CD14-positive monocyte (primary cell): ENCODE measurements around the gene PCSK1N. TPM values are rescaled to one million over a fixed set of nuclear protein-coding genes. Genes with fewer than 3 reads are reported as not detected.

Source experiments
- DNase-seq, 3 donors: peaks; one replicate each; pipeline ENCODE4 v3.0.0-alpha.2; 2011 to 2022
- H2AFZ ChIP-seq: 2 replicates; pipeline ENCODE4 v1.6.0; 2012; ENCODE audit warnings: mild to moderate bottlenecking, low read depth, low read length, inconsistent platforms; ENCODE audit not compliant: insufficient read depth, poor library complexity, severe bottlenecking
- H3K27ac ChIP-seq, 2 donors: 1 replicate in 1 of 2; 2 replicates in 1 of 2; pipeline ENCODE4 v1.5.1; 2012 to 2013; ENCODE audit warnings: low read length in 2 of 2, control low read depth in 1 of 2, inconsistent platforms in 1 of 2, low read depth in 1 of 2, mild to moderate bottlenecking in 1 of 2
- H3K27me3 ChIP-seq, 2 donors: one replicate each; pipeline versions ENCODE4 v1.6.0 to v1.6.1; 2011 to 2013; ENCODE audit warnings: low read length in 2 of 2; ENCODE audit not compliant: control insufficient read depth in 2 of 2, insufficient read depth in 2 of 2
- H3K36me3 ChIP-seq, 2 donors: replicated peaks in 1 of 2; 1 replicate in 1 of 2; 2 replicates in 1 of 2; pipeline versions ENCODE4 v1.5.1 to v1.6.1; 2012 to 2013; ENCODE audit warnings: low read length in 2 of 2, control low read depth in 1 of 2, inconsistent platforms in 1 of 2, mild to moderate bottlenecking in 1 of 2; ENCODE audit not compliant: insufficient read depth in 2 of 2, control insufficient read depth in 1 of 2
- H3K4me1 ChIP-seq, 2 donors: 1 replicate in 1 of 2; 2 replicates in 1 of 2; pipeline versions ENCODE4 v1.5.1 to v1.6.1; 2012 to 2013; ENCODE audit warnings: low read length in 2 of 2, control low read depth in 1 of 2, inconsistent platforms in 1 of 2, mild to moderate bottlenecking in 1 of 2, moderate library complexity in 1 of 2; ENCODE audit not compliant: insufficient read depth in 2 of 2, control insufficient read depth in 1 of 2
- H3K4me2 ChIP-seq: replicated peaks from 2 replicates; pipeline ENCODE3; 2012; ENCODE audit warnings: low read length, moderate library complexity, mild to moderate bottlenecking; ENCODE audit not compliant: poor library complexity, severe bottlenecking; ENCODE audit errors: extremely low read depth
- H3K4me3 ChIP-seq, 3 experiments: fragments of 200-600 bp in 1 of 3; sonication (generic) in 1 of 3; replicated peaks in 1 of 3; 1 replicate in 2 of 3; 2 replicates in 1 of 3; pipeline ENCODE4 v1.5.1; 2011 to 2013; ENCODE audit warnings: low read length in 3 of 3, mild to moderate bottlenecking in 3 of 3, control low read depth in 2 of 3, low read depth in 2 of 3, inconsistent platforms in 1 of 3, moderate library complexity in 1 of 3
- H3K79me2 ChIP-seq: 2 replicates; pipeline ENCODE4 v1.6.0; 2012; ENCODE audit warnings: mild to moderate bottlenecking, control low read depth, inconsistent platforms, low read length, moderate library complexity; ENCODE audit not compliant: insufficient read depth
- H3K9ac ChIP-seq: 2 replicates; pipeline ENCODE4 v1.6.0; 2017; ENCODE audit warnings: low read length, mild to moderate bottlenecking; ENCODE audit not compliant: insufficient read depth, poor library complexity, severe bottlenecking
- H3K9me3 ChIP-seq, 2 donors: replicated peaks in 1 of 2; 1 replicate in 1 of 2; 2 replicates in 1 of 2; pipeline versions ENCODE4 v1.5.1 to v1.6.1; 2012 to 2013; ENCODE audit warnings: low read length in 2 of 2, control low read depth in 1 of 2; ENCODE audit not compliant: control insufficient read depth in 1 of 2, insufficient read depth in 1 of 2
- H4K20me1 ChIP-seq: 2 replicates; pipeline ENCODE4 v1.6.0; 2012; ENCODE audit warnings: mild to moderate bottlenecking, low read length, control low read depth, moderate library complexity; ENCODE audit not compliant: insufficient read depth
- H3K27ac Mint-ChIP-seq, 7 donors: one replicate each; pipeline ENCODE4 v1.8.0; 2020; ENCODE audit warnings: mild to moderate bottlenecking in 7 of 7, mixed read lengths in 7 of 7, moderate library complexity in 6 of 7, inconsistent platforms in 2 of 7
- H3K27me3 Mint-ChIP-seq, 3 donors: one replicate each; pipeline ENCODE4 v1.8.0; 2021 to 2022; ENCODE audit warnings: low read depth in 3 of 3, mild to moderate bottlenecking in 3 of 3, mixed read lengths in 3 of 3, moderate library complexity in 3 of 3, inconsistent platforms in 1 of 3
- H3K36me3 Mint-ChIP-seq, 2 donors: one replicate each; pipeline ENCODE4 v1.8.0; 2020; ENCODE audit warnings: mixed read lengths in 2 of 2, inconsistent platforms in 1 of 2, mild to moderate bottlenecking in 1 of 2
- H3K4me1 Mint-ChIP-seq: one replicate; pipeline ENCODE4 v1.8.0; 2020; ENCODE audit warnings: mild to moderate bottlenecking, mixed read lengths
- H3K4me3 Mint-ChIP-seq, 2 donors: one replicate each; pipeline ENCODE4 v1.8.0; 2020; ENCODE audit warnings: mild to moderate bottlenecking in 2 of 2, mixed read lengths in 2 of 2, moderate library complexity in 1 of 2
- H3K9me3 Mint-ChIP-seq, 7 donors: one replicate each; pipeline ENCODE4 v1.8.0; 2020 to 2022; ENCODE audit warnings: mixed read lengths in 7 of 7, mild to moderate bottlenecking in 6 of 7, moderate library complexity in 6 of 7, inconsistent platforms in 2 of 7
- CTCF ChIP-seq: fragments of 200-600 bp; IDR thresholded peaks from one replicate; pipeline ENCODE4 v1.8.0; 2022; ENCODE audit warnings: antibody characterized with exemption, mild to moderate bottlenecking
- WGBS: methylation state at CpG from one replicate; pipeline ENCODE4 v1.1.5; 2013; ENCODE audit warnings: missing lambda C conversion rate; ENCODE audit not compliant: insufficient coverage; 5-methylcytosine and 5-hydroxymethylcytosine counted together
- intact Hi-C, 2 donors: fragments of 100-400 bp; cut with micrococcal nuclease; formaldehyde crosslinking; loops; one replicate each; pipeline versions ENCODE4 v1.15.0 to v1.15.1; 2023
- polyA plus RNA-seq, 3 donors: library from polyadenylated mRNA; depleted of rRNA in 1 of 3; unstranded in 2 of 3; stranded (reverse) in 1 of 3; fragments of 300-500 nt in 2 of 3; fragments of >200 nt in 1 of 3; fragmentation: Illumina TruSeq in 2 of 3; gene quantifications; 1 replicate in 2 of 3; 2 replicates in 1 of 3; pipeline ENCODE4 v1.2.3, GENCODE V29; 2012 to 2021

The PCSK1N gene
- polyA plus RNA-seq, 3 donors, result not detected

GRCh38 chrX:48816014-48816810 lies 19.2 kb downstream of the PCSK1N start:
- Histone ChIP-seq H3K4me1 (no peaks in the 10 kb centered on the region), H3K4me2 (no peak overlapping the region), H3K9ac (no peak overlapping the region), H4K20me1 (no peaks in the 10 kb centered on the region), H2AFZ (no peak overlapping the region), H3K4me3 (no peak overlapping the region), H3K27ac (no peak overlapping the region), H3K79me2 (no peaks in the 10 kb centered on the region), H3K9me3 (no peaks in the 10 kb centered on the region), H3K27me3 (no peaks in the 10 kb centered on the region), H3K36me3 (peaks cover 24 to 54% of the 10 kb centered on the region in 2 donors)
- Mint-ChIP-seq H3K27ac (no peak overlapping the region), H3K27me3 (no peaks in the 10 kb centered on the region), H3K9me3 (peaks cover 0 to 3% (median 0%) of the 10 kb centered on the region in 7 donors), H3K4me3 (no peak overlapping the region), H3K36me3 (peaks cover 45 to 58% of the 10 kb centered on the region in 2 donors), H3K4me1 (peaks cover 2% of the 10 kb centered on the region)
- TF ChIP-seq CTCF, result no peak
- DNase-seq, result no peak
- WGBS, result 100% methylated on average over 1 of the region's 18 CpGs
- intact Hi-C loops, result no loop called here

- H4K20me1 ChIP-seq, result no peaks in the 10 kb centered on the region
- peaks cover 2% of the 10 kb centered on the region for H3K4me1 Mint-ChIP-seq
- peaks cover 50 to 51% of the 10 kb centered on the region in 2 donors for H3K36me3 Mint-ChIP-seq
- H3K27me3 Mint-ChIP-seq, result no peaks in the 10 kb centered on the region
- no peak for DNase-seq
- no peaks in the 10 kb centered on the region for H3K79me2 ChIP-seq
- no peak overlapping the region for H3K27ac ChIP-seq
- H3K4me3 Mint-ChIP-seq, result no peak overlapping the region
- peaks cover 23 to 56% of the 10 kb centered on the region in 2 donors for H3K36me3 ChIP-seq
- H2AFZ ChIP-seq, result no peak overlapping the region
- H3K9me3 Mint-ChIP-seq, result peaks cover 0 to 3% (median 0%) of the 10 kb centered on the region in 7 donors
- WGBS, result no CpG with 5 or more reads among the region's 8 CpGs
- H3K4me2 ChIP-seq, result no peak overlapping the region
- intact Hi-C loops, result no loop called here
- no peaks in the 10 kb centered on the region for H3K9me3 ChIP-seq
- H3K27me3 ChIP-seq, result no peaks in the 10 kb centered on the region
- no peak for TF ChIP-seq CTCF
- H3K27ac Mint-ChIP-seq, result no peak overlapping the region
- H3K9ac ChIP-seq, result no peak overlapping the region
- no peak overlapping the region for H3K4me3 ChIP-seq
- no peaks in the 10 kb centered on the region for H3K4me1 ChIP-seq
Measured at GRCh38 chrX:48815266-48815665, 20.1 kb downstream of the PCSK1N start.
